GM23338 (cell line): ENCODE results near the gene PAIP1.

ENCODE experiments used
- CREB1 ChIP-seq: fragments of 250-450 bp; sonication (Bioruptor Pico); IDR thresholded peaks from 2 replicates; pipeline ENCODE4 v1.5.0; 2020; ENCODE audit warnings: low read depth, mild to moderate bottlenecking, moderate library complexity
- EZH2 ChIP-seq: fragments of 200-600 bp; sonication (generic); IDR thresholded peaks from one replicate; pipeline ENCODE4 v1.8.0; 2017; ENCODE audit warnings: antibody characterized with exemption, mild to moderate bottlenecking, low read depth; ENCODE audit not compliant: unreplicated experiment
- EZH2phosphoT487 ChIP-seq: fragments of 200-600 bp; sonication (generic); IDR thresholded peaks from one replicate; pipeline ENCODE4 v1.8.1; 2018; ENCODE audit warnings: antibody characterized with exemption; ENCODE audit not compliant: unreplicated experiment
- JUNB ChIP-seq: IDR thresholded peaks from one replicate; pipeline ENCODE4 v1.6.1; 2016; ENCODE audit warnings: antibody characterized with exemption; ENCODE audit not compliant: unreplicated experiment
- NANOG ChIP-seq: IDR thresholded peaks from 2 replicates; pipeline ENCODE4 v1.6.1; 2016; ENCODE audit warnings: antibody characterized with exemption, borderline replicate concordance
- POLR2AphosphoS5 ChIP-seq: IDR thresholded peaks from 2 replicates; pipeline ENCODE4 v1.6.1; 2016; ENCODE audit warnings: antibody characterized with exemption, low read depth
- STAT1 ChIP-seq: IDR thresholded peaks from one replicate; pipeline ENCODE4 v1.6.1; 2016; ENCODE audit warnings: antibody characterized with exemption; ENCODE audit not compliant: unreplicated experiment
- ZNF114 ChIP-seq: fragments of 250-450 bp; sonication (Bioruptor Pico); IDR thresholded peaks from 2 replicates; pipeline ENCODE4 v1.5.0; 2020; ENCODE audit warnings: mild to moderate bottlenecking, moderate library complexity
- ZNF331 ChIP-seq: fragments of 250-450 bp; sonication (Bioruptor Pico); IDR thresholded peaks from 2 replicates; pipeline ENCODE4 v1.5.0; 2020; ENCODE audit warnings: low read depth, mild to moderate bottlenecking, moderate library complexity
- TF ChIP-seq, protein P1 (sequence below), 2 experiments: fragments of 200-600 bp in 1 of 2; sonication (generic) in 1 of 2; conservative IDR thresholded peaks; 2 replicates each; pipeline versions ENCODE4 v1.5.1 to v1.6.1; 2016 to 2017; ENCODE audit warnings: antibody characterized with exemption in 2 of 2, low read depth in 2 of 2, mild to moderate bottlenecking in 2 of 2, moderate library complexity in 1 of 2
- TF ChIP-seq, protein P2 (sequence below): IDR thresholded peaks from one replicate; pipeline ENCODE4 v1.6.1; 2018; ENCODE audit warnings: antibody characterized with exemption; ENCODE audit not compliant: unreplicated experiment
- TF ChIP-seq, protein P3 (sequence below): IDR thresholded peaks from 2 replicates; pipeline ENCODE4 v1.6.1; 2016; ENCODE audit warnings: antibody characterized with exemption
- TF ChIP-seq, protein P4 (sequence below): fragments of 250-450 bp; sonication (Bioruptor Pico); IDR thresholded peaks from 2 replicates; pipeline ENCODE4 v1.5.0; 2020; ENCODE audit warnings: mild to moderate bottlenecking, moderate library complexity

DNA sequence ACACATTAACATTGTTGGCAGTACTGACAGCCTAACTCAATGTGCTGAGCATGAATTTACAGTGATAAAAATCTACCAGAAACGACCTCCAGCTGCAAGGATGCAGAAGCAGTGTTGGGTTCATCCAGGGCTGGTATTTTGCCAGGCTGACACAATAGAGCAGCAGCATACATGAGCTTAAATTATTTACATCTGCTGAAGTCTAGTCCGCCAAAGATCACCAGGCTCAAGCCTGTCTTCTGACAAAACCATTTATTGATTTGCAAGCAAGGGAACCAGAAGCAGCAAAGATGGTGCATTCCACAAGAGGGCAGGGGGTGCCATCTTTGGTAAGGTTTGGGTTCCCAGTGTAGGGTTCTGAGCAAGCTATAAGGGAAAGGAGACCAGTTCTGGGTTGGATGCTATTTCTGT lies 33.2 kb downstream of the PAIP1 start:
- TF ChIP-seq, protein P1, sequence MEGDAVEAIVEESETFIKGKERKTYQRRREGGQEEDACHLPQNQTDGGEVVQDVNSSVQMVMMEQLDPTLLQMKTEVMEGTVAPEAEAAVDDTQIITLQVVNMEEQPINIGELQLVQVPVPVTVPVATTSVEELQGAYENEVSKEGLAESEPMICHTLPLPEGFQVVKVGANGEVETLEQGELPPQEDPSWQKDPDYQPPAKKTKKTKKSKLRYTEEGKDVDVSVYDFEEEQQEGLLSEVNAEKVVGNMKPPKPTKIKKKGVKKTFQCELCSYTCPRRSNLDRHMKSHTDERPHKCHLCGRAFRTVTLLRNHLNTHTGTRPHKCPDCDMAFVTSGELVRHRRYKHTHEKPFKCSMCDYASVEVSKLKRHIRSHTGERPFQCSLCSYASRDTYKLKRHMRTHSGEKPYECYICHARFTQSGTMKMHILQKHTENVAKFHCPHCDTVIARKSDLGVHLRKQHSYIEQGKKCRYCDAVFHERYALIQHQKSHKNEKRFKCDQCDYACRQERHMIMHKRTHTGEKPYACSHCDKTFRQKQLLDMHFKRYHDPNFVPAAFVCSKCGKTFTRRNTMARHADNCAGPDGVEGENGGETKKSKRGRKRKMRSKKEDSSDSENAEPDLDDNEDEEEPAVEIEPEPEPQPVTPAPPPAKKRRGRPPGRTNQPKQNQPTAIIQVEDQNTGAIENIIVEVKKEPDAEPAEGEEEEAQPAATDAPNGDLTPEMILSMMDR (conservative IDR thresholded peaks at IDR 0.05; ENCODE audit: low read depth in 2 of 2): no peak
- TF ChIP-seq ZNF114 (CRISPR knock-in tag) (no peak), POLR2AphosphoS5 (no peak), EZH2 (no peak), STAT1 (no peak), EZH2phosphoT487 (no peak), CREB1 (CRISPR knock-in tag) (no peak), ZNF331 (CRISPR knock-in tag) (no peak), NANOG (no peak), JUNB (no peak)
- TF ChIP-seq, protein P2, sequence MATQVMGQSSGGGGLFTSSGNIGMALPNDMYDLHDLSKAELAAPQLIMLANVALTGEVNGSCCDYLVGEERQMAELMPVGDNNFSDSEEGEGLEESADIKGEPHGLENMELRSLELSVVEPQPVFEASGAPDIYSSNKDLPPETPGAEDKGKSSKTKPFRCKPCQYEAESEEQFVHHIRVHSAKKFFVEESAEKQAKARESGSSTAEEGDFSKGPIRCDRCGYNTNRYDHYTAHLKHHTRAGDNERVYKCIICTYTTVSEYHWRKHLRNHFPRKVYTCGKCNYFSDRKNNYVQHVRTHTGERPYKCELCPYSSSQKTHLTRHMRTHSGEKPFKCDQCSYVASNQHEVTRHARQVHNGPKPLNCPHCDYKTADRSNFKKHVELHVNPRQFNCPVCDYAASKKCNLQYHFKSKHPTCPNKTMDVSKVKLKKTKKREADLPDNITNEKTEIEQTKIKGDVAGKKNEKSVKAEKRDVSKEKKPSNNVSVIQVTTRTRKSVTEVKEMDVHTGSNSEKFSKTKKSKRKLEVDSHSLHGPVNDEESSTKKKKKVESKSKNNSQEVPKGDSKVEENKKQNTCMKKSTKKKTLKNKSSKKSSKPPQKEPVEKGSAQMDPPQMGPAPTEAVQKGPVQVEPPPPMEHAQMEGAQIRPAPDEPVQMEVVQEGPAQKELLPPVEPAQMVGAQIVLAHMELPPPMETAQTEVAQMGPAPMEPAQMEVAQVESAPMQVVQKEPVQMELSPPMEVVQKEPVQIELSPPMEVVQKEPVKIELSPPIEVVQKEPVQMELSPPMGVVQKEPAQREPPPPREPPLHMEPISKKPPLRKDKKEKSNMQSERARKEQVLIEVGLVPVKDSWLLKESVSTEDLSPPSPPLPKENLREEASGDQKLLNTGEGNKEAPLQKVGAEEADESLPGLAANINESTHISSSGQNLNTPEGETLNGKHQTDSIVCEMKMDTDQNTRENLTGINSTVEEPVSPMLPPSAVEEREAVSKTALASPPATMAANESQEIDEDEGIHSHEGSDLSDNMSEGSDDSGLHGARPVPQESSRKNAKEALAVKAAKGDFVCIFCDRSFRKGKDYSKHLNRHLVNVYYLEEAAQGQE: no peak
- TF ChIP-seq, protein P3, sequence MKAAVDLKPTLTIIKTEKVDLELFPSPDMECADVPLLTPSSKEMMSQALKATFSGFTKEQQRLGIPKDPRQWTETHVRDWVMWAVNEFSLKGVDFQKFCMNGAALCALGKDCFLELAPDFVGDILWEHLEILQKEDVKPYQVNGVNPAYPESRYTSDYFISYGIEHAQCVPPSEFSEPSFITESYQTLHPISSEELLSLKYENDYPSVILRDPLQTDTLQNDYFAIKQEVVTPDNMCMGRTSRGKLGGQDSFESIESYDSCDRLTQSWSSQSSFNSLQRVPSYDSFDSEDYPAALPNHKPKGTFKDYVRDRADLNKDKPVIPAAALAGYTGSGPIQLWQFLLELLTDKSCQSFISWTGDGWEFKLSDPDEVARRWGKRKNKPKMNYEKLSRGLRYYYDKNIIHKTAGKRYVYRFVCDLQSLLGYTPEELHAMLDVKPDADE: no peak
- TF ChIP-seq, protein P4, sequence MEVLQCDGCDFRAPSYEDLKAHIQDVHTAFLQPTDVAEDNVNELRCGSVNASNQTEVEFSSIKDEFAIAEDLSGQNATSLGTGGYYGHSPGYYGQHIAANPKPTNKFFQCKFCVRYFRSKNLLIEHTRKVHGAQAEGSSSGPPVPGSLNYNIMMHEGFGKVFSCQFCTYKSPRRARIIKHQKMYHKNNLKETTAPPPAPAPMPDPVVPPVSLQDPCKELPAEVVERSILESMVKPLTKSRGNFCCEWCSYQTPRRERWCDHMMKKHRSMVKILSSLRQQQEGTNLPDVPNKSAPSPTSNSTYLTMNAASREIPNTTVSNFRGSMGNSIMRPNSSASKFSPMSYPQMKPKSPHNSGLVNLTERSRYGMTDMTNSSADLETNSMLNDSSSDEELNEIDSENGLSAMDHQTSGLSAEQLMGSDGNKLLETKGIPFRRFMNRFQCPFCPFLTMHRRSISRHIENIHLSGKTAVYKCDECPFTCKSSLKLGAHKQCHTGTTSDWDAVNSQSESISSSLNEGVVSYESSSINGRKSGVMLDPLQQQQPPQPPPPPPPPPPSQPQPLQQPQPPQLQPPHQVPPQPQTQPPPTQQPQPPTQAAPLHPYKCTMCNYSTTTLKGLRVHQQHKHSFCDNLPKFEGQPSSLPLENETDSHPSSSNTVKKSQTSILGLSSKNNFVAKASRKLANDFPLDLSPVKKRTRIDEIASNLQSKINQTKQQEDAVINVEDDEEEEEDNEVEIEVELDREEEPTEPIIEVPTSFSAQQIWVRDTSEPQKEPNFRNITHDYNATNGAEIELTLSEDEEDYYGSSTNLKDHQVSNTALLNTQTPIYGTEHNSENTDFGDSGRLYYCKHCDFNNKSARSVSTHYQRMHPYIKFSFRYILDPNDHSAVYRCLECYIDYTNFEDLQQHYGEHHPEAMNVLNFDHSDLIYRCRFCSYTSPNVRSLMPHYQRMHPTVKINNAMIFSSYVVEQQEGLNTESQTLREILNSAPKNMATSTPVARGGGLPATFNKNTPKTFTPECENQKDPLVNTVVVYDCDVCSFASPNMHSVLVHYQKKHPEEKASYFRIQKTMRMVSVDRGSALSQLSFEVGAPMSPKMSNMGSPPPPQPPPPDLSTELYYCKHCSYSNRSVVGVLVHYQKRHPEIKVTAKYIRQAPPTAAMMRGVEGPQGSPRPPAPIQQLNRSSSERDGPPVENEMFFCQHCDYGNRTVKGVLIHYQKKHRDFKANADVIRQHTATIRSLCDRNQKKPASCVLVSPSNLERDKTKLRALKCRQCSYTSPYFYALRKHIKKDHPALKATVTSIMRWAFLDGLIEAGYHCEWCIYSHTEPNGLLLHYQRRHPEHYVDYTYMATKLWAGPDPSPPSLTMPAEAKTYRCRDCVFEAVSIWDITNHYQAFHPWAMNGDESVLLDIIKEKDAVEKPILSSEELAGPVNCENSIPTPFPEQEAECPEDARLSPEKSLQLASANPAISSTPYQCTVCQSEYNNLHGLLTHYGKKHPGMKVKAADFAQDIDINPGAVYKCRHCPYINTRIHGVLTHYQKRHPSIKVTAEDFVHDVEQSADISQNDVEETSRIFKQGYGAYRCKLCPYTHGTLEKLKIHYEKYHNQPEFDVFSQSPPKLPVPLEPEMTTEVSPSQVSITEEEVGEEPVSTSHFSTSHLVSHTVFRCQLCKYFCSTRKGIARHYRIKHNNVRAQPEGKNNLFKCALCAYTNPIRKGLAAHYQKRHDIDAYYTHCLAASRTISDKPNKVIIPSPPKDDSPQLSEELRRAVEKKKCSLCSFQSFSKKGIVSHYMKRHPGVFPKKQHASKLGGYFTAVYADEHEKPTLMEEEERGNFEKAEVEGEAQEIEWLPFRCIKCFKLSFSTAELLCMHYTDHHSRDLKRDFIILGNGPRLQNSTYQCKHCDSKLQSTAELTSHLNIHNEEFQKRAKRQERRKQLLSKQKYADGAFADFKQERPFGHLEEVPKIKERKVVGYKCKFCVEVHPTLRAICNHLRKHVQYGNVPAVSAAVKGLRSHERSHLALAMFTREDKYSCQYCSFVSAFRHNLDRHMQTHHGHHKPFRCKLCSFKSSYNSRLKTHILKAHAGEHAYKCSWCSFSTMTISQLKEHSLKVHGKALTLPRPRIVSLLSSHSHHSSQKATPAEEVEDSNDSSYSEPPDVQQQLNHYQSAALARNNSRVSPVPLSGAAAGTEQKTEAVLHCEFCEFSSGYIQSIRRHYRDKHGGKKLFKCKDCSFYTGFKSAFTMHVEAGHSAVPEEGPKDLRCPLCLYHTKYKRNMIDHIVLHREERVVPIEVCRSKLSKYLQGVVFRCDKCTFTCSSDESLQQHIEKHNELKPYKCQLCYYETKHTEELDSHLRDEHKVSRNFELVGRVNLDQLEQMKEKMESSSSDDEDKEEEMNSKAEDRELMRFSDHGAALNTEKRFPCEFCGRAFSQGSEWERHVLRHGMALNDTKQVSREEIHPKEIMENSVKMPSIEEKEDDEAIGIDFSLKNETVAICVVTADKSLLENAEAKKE (CRISPR knock-in tag): no peak
